Gastroesophageal sphincter (tissue), 2 donors: Measurements from ENCODE around the gene AMMECR1.

Experiments used
- EP300 ChIP-seq: sonication (generic); formaldehyde crosslinking; IDR thresholded peaks from one replicate; pipeline ENCODE4 v1.6.1; 2017; ENCODE audit warnings: antibody characterized with exemption, mild to moderate bottlenecking
- POLR2A ChIP-seq, 2 donors: fragments of 450-650 bp; IDR thresholded peaks; one replicate each; pipeline ENCODE4 v1.6.1; 2017; ENCODE audit warnings: antibody characterized with exemption in 2 of 2, mild to moderate bottlenecking in 2 of 2, moderate library complexity in 1 of 2
- POLR2AphosphoS5 ChIP-seq: sonication (generic); formaldehyde crosslinking; IDR thresholded peaks from one replicate; pipeline ENCODE4 v1.6.1; 2017; ENCODE audit warnings: antibody characterized with exemption

GRCh38 chrX:110341189-110342035 is 23.5 kb upstream of the AMMECR1 start:
- TF ChIP-seq POLR2AphosphoS5 (no peak), POLR2A (IDR thresholded peaks at IDR 0.05) (no peak), EP300 (no peak)
